Memory B cell (primary cell): ENCODE data around the gene ZNF860.

Experiments used
- ATAC-seq: fragments of 150-1000 bp; cut with Tn5 transposase; 2 replicates; pipeline ENCODE4 v1.10.0; 2021; ENCODE audit warnings: low read depth, mild to moderate bottlenecking, moderate library complexity
- DNase-seq, 2 donors: peaks; one replicate each; pipeline ENCODE4 v3.0.0; 2022; ENCODE audit warnings: low spot score in 2 of 2
- H3K27ac Mint-ChIP-seq: one replicate; pipeline ENCODE4 v1.8.0; 2022; ENCODE audit warnings: mild to moderate bottlenecking, moderate library complexity, mixed read lengths
- H3K27me3 Mint-ChIP-seq: one replicate; pipeline ENCODE4 v1.8.0; 2022; ENCODE audit warnings: mixed read lengths
- H3K36me3 Mint-ChIP-seq: one replicate; pipeline ENCODE4 v1.8.0; 2022; ENCODE audit warnings: mild to moderate bottlenecking, mixed read lengths
- H3K4me1 Mint-ChIP-seq: one replicate; pipeline ENCODE4 v1.8.0; 2022; ENCODE audit warnings: mixed read lengths
- H3K4me3 Mint-ChIP-seq: one replicate; pipeline ENCODE4 v1.8.0; 2022; ENCODE audit warnings: mild to moderate bottlenecking, moderate library complexity, mixed read lengths
- H3K9me3 Mint-ChIP-seq: one replicate; pipeline ENCODE4 v1.8.0; 2022; ENCODE audit warnings: mixed read lengths

Gene ZNF860

GRCh38 chr3:31981206-31982181 lies at the start of gene ZNF860, which contains the start of gene OSBPL10:
ZNF860 (plus strand) TSS chr3:31981750; CDS start chr3:31989080, 7,330 bp downstream.
OSBPL10 (minus strand) TSS chr3:31981262; CDS start chr3:31981179, 83 bp downstream.
- H3K9me3 Mint-ChIP-seq, result peaks cover 4% of the 10 kb centered on the region
- H3K36me3 Mint-ChIP-seq, result peaks cover 53% of the 10 kb centered on the region
- DNase-seq, result peak; percentile 30 to 33
- peaks cover 56% of the 10 kb centered on the region for H3K4me1 Mint-ChIP-seq
- H3K27me3 Mint-ChIP-seq, result no peaks in the 10 kb centered on the region
- peak; percentile 59 for ATAC-seq
- peak within 1 kb of the TSS; percentile 88 for H3K27ac Mint-ChIP-seq
- H3K4me3 Mint-ChIP-seq, result peak within 1 kb of the TSS; percentile 100

DNA sequence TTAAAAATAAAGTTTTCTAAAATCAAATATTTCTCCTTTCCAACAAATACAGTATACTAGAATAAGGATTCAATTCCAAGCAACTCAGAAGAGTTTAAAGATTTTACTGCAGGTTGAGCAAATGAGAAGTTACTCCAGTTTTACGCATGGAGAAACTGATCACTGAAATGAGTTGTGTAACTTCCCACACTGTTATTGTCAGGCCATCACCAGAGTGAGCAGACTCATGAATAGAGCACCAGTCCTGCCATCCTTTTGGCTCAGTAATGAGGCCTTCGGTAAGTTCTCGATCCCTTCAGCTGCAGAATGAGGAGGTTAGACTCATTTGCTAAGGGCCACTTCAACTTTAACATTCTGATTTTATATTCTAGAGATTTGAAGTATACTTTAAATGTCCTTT lies 48.6 kb upstream of the ZNF860 start:
- Mint-ChIP-seq H3K27me3 (no peaks in the 10 kb centered on the region), H3K9me3 (no peaks in the 10 kb centered on the region), H3K27ac (peak overlapping the region; percentile 87), H3K4me3 (no peak overlapping the region), H3K4me1 (peaks cover 38% of the 10 kb centered on the region), H3K36me3 (peaks cover 2% of the 10 kb centered on the region)
- no peak for ATAC-seq
- DNase-seq, result no peak

GRCh38 chr3:31934018-31934417 lies 47.5 kb upstream of the ZNF860 start:
- Mint-ChIP-seq H3K36me3 (peaks cover 2% of the 10 kb centered on the region), H3K9me3 (no peaks in the 10 kb centered on the region), H3K4me1 (peaks cover 38% of the 10 kb centered on the region), H3K4me3 (peak overlapping the region; percentile 65), H3K27ac (peak overlapping the region; percentile 87), H3K27me3 (no peaks in the 10 kb centered on the region)
- DNase-seq, result no peak
- ATAC-seq, result peak; percentile 55

DNA sequence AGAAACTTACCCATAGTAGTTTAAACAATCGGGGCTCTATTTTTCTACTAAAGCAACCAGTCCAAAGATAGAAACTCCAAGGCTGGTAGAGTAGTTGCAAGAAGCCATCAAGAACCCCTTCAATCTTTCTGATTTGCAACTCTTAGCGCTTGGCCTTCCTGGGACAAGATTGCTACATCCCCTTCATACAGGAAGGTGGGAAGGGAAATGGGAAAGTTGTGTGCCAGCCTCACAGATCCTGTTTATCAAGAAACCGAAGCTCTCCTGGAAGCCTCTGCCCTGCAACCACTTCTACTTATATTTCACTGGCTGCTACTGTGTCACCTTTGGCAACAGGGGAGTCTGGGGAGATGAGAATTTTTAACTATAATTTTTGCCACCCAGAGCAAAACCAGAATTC lies 46.7 kb upstream of the ZNF860 start:
- Mint-ChIP-seq H3K4me1 (peaks cover 38% of the 10 kb centered on the region), H3K27me3 (no peaks in the 10 kb centered on the region), H3K4me3 (no peak overlapping the region), H3K36me3 (peaks cover 2% of the 10 kb centered on the region), H3K9me3 (no peaks in the 10 kb centered on the region), H3K27ac (no peak overlapping the region)
- no peak for ATAC-seq
- DNase-seq, result no peak

DNA sequence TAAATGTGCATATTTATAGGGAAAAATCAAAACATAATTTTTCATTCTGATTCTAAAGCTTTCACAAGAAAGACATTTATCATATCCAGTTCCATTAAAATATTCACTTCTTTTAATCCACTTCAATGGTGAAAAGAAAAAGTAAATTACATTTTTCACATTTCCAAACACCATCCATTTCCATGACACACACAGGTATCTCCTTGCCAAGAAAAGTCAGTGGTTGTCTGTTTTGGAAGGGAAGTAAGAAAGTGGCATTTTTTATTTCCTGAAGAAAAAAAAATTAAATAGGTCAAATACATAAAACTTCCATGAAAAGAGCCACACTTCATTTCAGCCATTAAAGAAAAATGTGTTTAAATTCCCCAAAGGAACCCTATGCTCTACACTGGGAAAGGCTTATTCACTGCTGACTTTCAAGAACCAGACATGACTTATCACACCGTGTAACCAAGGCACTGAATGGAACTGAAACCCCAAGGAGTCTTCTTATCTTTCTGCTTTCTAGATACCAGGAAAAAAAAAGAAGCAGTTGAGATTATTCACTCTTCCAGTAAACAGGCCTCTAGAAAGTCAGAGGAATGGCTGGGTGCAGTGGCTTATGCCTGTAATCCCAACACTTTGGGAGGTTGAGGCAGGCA lies 45.0 kb upstream of the ZNF860 start:
- H3K27me3 Mint-ChIP-seq, result no peaks in the 10 kb centered on the region
- ATAC-seq, result peak; percentile 64
- H3K36me3 Mint-ChIP-seq, result peaks cover 2% of the 10 kb centered on the region
- no peak for DNase-seq
- H3K4me1 Mint-ChIP-seq, result peaks cover 32% of the 10 kb centered on the region
- peak overlapping the region; percentile 29 for H3K27ac Mint-ChIP-seq
- H3K9me3 Mint-ChIP-seq, result no peaks in the 10 kb centered on the region
- H3K4me3 Mint-ChIP-seq, result peak overlapping the region; percentile 37

DNA sequence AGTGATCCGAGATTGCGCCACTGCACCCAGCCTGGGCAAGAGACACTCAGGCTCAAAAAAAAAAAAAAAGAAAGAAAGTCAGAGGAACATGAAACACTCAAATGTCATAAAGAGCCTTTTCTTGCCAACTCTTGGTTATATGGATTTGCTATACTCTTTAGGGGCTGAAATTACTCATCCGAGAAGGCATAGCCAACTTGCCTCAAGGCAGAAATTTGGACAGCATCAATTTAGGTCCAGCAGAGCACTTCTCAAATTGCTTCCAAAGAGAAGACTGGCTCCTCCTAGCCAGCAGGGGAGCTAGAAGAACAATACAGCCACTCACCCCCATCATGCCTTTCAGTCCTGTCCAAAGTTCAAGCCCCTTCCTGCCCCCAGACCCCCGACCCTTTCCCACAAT lies 44.3 kb upstream of the ZNF860 start:
- H3K27me3 Mint-ChIP-seq, result no peaks in the 10 kb centered on the region
- no peak overlapping the region for H3K27ac Mint-ChIP-seq
- no peaks in the 10 kb centered on the region for H3K9me3 Mint-ChIP-seq
- no peak overlapping the region for H3K4me3 Mint-ChIP-seq
- H3K4me1 Mint-ChIP-seq, result peaks cover 34% of the 10 kb centered on the region
- ATAC-seq (no peak), DNase-seq (no peak)
- H3K36me3 Mint-ChIP-seq, result peaks cover 2% of the 10 kb centered on the region

- Mint-ChIP-seq H3K36me3 (peaks cover 10% of the 10 kb centered on the region), H3K27me3 (no peaks in the 10 kb centered on the region), H3K4me3 (no peak overlapping the region), H3K9me3 (no peaks in the 10 kb centered on the region), H3K27ac (no peak overlapping the region), H3K4me1 (peaks cover 30% of the 10 kb centered on the region)
- DNase-seq (no peak), ATAC-seq (no peak)
These were observed 39.1 kb upstream of the ZNF860 start for GRCh38 chr3:31942446-31942845.

- Mint-ChIP-seq H3K27me3 (no peaks in the 10 kb centered on the region), H3K9me3 (no peaks in the 10 kb centered on the region), H3K4me1 (peaks cover 35% of the 10 kb centered on the region), H3K4me3 (peak overlapping the region; percentile 2), H3K27ac (no peak overlapping the region), H3K36me3 (peaks cover 10% of the 10 kb centered on the region)
- ATAC-seq, result no peak
- DNase-seq, result no peak
These were observed 38.5 kb upstream of the ZNF860 start for GRCh38 chr3:31943041-31943440.

GRCh38 chr3:31945738-31946052 lies 35.9 kb upstream of the ZNF860 start:
- peaks cover 14% of the 10 kb centered on the region for H3K36me3 Mint-ChIP-seq
- H3K27me3 Mint-ChIP-seq, result no peaks in the 10 kb centered on the region
- ATAC-seq (no peak), DNase-seq (no peak)
- peak overlapping the region; percentile 71 for H3K4me3 Mint-ChIP-seq
- peak overlapping the region; percentile 97 for H3K27ac Mint-ChIP-seq
- H3K4me1 Mint-ChIP-seq, result peaks cover 57% of the 10 kb centered on the region
- H3K9me3 Mint-ChIP-seq, result peaks cover under 1% of the 10 kb centered on the region

GRCh38 chr3:31946484-31947081 lies 35.0 kb upstream of the ZNF860 start:
- Mint-ChIP-seq H3K36me3 (peaks cover 16% of the 10 kb centered on the region), H3K4me3 (peak overlapping the region; percentile 77), H3K27me3 (no peaks in the 10 kb centered on the region), H3K9me3 (peaks cover 4% of the 10 kb centered on the region), H3K4me1 (peaks cover 57% of the 10 kb centered on the region), H3K27ac (peak overlapping the region; percentile 97)
- peak; percentile 37 to 47 for DNase-seq
- ATAC-seq, result peak; percentile 72

DNA sequence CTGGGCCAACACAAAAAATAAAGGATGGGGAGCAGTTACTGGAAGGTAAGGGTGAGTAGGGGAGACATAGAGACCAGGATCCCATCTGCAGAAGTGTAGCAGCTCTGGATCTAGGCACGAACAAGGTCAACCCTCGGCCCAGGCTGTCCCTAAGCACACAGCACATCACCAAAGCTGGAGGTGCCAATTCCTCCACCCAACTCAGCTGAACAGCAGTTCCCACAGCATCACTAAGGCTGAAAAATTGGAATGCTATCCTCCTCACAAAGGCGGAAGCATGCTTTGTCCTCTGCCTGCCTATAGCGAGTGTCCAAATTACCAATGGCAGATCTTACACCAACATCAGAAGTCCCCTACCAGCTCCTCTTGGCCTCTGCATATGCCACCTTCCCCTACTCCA lies 34.4 kb upstream of the ZNF860 start:
- no peak for ATAC-seq
- Mint-ChIP-seq H3K36me3 (peaks cover 16% of the 10 kb centered on the region), H3K27me3 (no peaks in the 10 kb centered on the region), H3K27ac (peak overlapping the region; percentile 97), H3K4me3 (peak overlapping the region; percentile 81), H3K9me3 (peaks cover 4% of the 10 kb centered on the region), H3K4me1 (peaks cover 53% of the 10 kb centered on the region)
- DNase-seq, result no peak

GRCh38 chr3:31947671-31948091 lies 33.9 kb upstream of the ZNF860 start:
- Mint-ChIP-seq H3K9me3 (peaks cover 4% of the 10 kb centered on the region), H3K4me3 (peak overlapping the region; percentile 81), H3K36me3 (peaks cover 16% of the 10 kb centered on the region), H3K27ac (peak overlapping the region; percentile 97), H3K4me1 (peaks cover 56% of the 10 kb centered on the region), H3K27me3 (no peaks in the 10 kb centered on the region)
- no peak for DNase-seq
- no peak for ATAC-seq

- Mint-ChIP-seq H3K36me3 (peaks cover 12% of the 10 kb centered on the region), H3K4me1 (peaks cover 57% of the 10 kb centered on the region), H3K27ac (peak overlapping the region; percentile 97), H3K4me3 (peak overlapping the region; percentile 81), H3K27me3 (no peaks in the 10 kb centered on the region), H3K9me3 (peaks cover 4% of the 10 kb centered on the region)
- DNase-seq, result no peak
- ATAC-seq, result no peak
These were observed 33.3 kb upstream of the ZNF860 start for GRCh38 chr3:31948280-31948679.

DNA sequence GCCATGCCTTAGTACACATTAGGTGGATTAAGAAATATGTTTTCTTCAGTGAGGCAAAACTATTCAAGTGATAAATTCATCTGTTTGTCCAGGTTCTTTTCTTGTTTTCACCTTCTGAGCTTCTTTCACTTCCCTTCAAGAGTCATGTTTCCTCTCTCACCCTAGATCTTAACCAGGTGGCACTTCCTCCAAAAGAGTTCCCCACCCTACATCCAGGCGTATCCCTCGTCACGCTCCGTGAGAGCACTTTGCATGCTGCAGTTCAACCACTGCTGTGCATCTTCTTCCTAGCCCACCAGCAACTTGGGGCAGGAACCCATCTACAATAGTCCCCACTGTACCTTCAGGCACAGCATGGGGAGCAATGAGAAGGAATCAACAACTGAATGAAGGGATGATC lies 29.3 kb upstream of the ZNF860 start:
- Mint-ChIP-seq H3K27ac (peak overlapping the region; percentile 89), H3K9me3 (peaks cover 7% of the 10 kb centered on the region), H3K36me3 (peaks cover 29% of the 10 kb centered on the region), H3K4me1 (peaks cover 60% of the 10 kb centered on the region), H3K27me3 (no peaks in the 10 kb centered on the region), H3K4me3 (peak overlapping the region; percentile 79)
- DNase-seq (peak; percentile 65 to 80), ATAC-seq (peak; percentile 90)
